Measurements from ENCODE around the gene SUSD4.

The SUSD4 gene

DNA sequence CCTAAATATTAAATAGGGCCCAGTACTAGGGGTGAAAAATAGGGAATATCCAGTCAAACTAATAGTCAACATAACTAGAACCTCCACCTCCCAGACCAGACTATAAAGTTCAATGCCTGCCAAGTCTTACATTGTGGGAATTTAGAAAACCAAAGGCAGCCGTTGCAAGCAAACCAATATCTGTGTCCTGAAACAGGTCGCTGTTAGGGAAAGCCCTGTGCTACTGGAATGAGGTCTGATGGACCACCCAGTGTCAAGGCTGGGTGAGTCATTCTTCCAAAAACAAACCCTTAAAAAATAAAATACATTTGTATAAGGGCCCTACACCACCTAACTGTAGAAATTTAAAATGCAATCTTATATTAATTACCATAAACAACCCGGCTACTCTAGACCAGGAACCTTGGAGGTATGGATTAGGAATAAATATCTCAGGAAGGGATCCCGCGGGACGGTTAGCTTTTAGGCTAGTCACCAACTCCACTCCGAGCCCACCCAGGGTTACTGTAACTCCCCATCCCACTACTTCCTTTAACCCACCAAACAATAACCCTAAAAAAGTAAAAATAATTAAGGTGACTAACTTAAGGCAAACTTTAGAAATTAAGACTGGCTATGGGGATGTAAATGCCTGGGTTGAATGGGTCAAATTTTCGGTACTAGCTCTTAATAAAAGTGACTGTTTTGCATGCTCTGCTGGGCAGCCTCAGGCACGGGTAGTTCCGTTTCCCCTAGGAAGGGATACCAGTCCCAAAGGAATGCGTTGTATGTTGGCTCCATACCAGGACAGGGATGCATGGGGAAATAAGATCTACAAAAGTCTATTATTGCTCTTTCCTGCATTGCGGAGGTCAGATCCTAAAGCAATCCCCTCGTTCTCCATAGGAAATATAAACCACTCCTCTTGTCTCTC, 155.6 kb downstream of the SUSD4 start:
- no peak for DNase-seq

DNA sequence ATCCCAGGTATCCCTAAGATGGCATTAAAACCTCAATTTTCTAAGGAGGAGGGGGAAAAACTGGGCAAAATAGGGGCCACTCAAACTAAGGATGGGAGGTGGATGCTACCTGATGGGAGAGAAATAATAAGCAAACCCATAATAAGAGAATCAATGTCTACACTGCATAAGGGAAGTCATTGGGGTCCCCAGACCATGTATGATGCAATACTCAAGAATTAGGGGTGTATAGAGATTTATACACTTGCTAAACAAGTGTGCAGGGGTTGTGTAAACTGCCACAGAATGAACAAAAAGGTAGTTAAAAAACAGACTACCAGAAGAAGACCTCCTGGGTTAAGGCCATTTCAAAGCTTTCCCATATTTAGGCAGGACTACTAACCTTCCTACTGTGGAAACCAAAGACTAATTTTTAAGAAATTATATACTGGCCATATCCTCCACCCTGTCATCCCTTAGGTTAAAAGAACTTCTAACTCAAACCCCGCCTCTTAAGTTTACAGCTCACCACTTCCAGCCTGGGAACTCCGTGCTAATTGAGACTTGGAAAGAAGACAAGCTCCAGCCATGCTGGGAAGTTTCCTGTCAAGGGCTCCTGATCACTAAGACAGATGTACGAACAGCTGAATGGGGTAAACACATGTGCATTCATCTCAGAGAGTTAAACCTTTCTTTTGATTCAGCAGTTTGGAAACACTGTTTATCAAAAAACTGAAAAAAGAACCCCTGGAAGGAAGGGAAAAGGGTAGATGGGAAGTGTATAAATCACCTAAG, 156.5 kb downstream of the SUSD4 start:
- DNase-seq, result no peak

DNA sequence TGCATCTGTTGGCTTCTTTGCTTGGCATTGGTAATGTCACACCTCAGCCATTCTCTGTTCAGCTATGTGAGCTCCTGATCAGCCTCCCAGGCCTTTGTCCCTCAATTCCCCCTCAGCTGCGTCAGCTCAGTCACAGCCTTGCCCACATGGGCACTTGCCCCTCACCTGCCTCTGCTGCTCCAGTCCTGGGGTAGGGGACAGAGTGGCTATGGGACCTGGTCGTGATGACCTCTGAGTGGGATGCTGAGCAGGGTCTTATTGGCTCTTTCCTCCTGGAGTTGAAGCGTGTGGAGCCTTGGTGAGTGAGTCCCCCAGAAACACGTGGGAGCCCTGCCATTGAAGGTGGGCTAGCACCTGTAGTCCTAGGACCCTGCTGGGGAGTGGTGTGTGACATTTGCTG, 159.6 kb downstream of the SUSD4 start:
- DNase-seq, result peak; percentile 37

DNA sequence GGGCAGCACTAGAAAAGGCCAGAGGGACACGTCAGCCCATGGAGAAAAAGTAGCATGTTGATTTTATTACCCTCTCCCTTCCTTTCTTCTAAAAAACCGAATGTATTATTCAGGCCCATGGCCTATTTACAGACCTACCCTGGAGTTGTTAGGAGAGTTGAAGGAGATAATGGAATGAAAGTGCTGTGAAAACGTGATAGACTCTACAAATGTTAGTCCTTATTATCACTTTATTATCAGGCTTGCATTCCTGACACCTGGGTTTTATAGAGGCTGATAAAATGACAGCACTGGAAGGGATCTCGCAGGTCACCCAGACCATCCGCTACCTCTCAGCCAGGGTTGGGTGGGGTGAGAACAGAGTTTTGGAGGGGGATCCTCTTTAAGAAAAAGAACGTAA, 160.3 kb downstream of the SUSD4 start:
- no peak for DNase-seq

DNA sequence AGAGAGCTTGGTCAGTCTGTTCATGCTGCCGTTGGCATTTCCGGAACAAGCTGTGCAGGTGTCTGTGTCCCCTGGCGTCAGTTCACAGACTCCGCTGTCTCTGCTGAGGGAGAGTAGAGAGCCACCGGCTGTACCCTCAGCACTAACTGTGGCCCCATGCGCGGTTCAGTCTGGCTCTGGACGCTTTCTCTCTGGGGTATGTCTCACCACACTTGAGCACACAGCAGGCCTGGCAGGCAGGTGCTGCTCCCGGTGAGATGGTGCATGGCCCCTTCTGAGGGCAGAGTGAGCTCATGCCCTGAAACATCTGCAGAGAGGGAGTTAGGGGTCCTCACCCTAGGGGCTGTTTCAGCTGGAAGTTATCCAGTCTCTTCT, 161.0 kb downstream of the SUSD4 start:
- DNase-seq, result no peak

DNA sequence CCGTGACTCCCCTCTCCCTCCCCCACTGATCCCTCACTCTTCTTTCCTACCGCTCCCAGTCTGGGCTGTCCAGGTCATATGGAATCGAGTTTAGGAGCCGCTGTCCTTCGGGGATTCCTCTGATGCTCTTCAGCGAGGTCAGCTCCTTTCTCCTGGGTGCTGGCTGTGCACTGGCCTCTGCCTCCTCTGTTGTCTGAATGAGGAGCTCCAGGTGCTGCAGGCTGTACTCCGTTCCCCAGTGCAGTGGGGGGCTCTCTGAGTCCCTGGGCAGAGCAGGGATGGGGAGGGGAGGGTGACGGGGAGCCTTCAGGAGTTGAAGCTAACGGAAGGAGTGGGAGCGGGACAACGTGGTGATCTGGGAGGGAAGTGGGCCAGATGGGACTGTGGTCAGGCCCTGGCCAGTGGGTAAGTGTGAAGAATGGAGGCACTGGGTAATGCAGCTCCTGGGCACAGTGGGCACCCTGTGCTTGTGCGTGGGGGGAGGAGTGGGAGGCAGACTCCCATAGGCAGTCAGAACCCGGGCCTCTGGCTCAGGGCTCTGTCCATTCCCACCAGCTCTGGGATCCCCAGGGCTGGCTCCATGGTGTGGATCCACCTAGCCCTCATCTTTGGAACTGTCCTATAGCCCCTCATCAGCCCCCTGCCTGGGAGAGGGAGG, 161.5 kb downstream of the SUSD4 start:
- peak; percentile 43 for DNase-seq

DNA sequence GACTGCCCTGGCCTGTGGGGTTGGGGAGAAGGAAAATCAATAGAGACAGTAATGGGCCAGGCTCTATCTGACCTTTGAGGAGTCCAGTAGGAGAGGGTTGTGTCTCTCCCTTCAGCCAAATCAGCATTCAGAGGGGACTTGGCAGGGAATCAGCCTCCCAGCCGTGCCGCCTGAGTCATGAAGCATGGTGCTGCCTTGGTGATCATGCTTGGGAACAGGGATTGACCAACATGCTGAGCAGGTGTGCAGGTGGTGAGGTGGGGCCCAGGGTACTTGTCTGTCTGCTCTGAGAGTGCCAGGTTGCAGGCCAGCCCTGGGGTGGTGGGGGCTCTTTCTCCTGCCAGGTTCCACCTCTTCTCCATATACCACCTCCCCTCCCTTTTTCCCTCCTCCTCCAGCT, 162.0 kb downstream of the SUSD4 start:
- peak; percentile 44 for DNase-seq

DNA sequence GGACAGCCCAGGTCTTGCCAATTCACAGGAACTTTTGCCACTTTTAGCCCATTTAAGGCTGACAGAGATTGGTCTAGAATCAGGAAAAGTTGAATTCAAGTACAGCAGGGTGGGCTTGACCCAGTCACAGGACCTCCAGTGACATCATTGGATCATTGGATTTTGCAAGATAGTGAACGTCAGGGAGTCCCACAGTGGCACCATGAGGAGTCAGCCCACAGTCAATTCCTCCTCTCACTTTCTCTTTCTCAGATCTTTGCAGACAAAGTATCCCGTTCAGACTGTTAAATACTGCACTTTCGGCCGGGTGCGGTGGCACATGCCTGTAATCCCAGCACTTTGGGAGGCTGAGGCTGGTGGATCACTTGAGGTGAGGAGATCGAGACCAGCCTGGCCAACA, 163.1 kb downstream of the SUSD4 start:
- DNase-seq, result no peak

DNA sequence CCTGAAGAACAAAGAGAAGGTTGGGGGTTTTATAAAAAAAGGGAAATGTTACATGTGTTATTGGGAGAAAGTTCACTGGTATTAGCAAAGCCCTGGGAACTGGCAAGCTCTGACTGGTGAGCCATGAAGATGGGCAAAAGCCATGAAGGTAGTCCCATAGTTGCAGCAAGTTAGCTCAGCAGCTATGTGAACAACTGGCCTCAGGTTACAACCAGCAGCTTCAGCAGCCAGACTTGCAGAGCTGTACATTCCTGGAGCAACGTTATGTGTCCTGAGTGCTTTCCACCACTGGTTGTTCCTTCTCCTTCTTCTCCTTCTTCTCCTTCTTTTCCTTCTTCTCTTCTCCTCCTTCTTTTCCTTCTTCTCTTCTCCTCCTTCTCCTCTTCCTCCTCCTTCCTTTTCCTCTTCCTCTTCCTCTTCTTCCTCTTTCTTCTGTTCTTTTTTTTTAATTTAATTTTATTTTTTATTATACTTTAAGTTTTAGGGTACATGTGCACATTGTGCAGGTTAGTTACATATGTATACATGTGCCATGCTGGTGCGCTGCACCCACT, 164.8 kb downstream of the SUSD4 start:
- peak; percentile 51 for DNase-seq

DNA sequence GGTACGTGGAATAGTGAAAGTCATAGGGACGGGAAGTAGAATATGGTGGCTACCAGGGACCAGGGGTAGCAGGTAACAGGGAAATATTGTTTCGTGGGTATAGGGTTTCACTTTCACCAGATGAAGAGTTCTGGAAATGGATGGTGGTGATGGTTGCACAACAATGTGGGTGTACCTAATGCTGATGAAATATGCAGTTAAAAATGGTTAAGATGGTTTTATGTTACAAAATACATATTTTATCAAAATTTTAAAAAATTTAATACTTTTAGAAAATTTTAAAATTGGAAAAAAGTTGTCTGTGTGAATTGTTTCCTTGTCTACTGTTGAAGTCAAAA, 165.4 kb downstream of the SUSD4 start:
- DNase-seq, result no peak

DNA sequence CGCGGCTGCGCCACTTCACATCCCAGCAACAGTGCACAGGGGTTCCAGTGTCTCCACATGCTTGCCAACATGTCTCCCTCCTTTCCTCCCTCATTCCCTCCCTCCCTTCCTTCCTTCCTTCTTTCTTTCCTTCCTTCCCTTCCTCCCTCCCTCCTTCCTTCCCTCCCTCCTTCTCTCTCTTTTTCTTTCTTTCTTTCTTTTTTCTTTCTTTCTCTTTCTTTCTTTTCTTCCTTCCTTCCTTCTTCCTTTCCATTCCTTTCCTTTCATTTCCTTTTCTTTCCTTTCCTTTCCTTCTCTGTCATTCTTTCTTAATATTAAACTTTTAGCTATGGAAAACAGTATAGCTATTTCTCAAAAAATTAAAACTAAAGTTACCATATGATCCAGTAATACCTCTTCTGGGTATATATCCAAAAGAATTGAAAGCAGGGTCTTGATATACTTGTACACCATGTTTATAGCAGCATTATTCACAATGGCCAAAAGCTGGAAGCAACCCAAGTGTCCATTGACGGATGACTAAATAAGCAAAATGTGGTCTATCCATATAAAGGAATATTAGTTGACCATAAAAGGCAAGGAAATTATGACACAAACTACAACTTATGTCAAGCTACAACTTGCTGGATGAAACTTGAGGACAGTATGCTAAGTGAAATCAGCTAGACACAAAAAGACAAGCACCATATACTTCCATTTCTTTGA, 165.9 kb downstream of the SUSD4 start:
- no peak for DNase-seq

DNA sequence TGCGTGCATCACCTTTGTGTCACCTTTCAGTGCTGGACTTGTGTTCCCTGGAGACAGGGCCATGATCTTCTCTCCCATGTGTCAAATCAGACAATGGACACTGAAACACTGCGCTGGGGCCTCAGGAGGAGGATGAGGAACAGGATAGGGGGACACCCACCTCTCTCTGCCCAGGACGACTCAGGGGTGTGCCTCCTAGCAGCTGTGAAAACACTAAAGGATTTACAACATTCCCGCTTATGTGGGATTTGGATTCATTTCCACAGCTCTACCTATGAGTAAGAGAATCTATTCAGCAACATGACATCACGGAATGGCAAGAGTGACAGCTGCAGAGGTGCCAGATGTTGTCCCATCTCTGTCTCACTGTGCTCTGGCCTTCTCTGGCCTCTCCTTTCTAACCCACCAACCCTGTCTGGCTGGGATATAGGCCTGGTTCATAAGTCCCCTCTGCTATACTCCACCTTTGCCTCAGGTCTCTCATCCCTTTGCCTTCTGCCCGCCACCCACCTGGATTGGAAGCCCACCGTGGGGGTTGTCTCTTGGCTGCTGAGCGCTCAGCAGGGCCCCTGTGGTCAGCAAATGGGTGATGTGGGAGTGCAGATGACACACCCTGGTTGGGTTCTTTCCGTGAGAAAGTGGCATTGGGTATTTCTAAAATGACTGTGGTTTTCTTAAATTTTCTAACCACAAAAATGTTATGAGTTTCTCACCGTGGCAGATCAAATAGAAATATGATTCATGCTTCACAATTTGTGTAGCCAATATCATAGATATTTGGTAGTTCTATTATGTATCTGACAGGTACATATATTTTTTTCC, 173.9 kb downstream of the SUSD4 start:
- peak; percentile 43 for DNase-seq

DNA sequence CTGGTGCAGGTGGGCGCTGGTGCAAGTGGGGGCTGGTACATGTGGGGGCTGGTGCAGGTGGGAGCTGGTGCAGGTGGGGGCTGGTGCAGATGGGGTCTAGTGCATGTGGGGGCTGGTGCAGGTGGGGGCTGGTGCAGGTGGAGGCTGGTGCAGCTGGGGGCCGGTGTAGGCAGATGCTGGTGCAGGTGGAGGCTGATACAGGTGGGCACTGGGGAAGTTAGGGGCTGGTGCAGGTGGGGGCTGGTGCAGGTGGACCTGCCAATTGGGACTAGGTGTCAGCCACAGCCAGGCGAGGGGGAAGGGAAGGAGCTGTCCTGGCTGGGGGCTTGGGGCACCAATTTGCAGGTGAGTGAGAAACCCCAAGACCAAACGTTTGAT, 174.5 kb downstream of the SUSD4 start:
- DNase-seq, result no peak

DNA sequence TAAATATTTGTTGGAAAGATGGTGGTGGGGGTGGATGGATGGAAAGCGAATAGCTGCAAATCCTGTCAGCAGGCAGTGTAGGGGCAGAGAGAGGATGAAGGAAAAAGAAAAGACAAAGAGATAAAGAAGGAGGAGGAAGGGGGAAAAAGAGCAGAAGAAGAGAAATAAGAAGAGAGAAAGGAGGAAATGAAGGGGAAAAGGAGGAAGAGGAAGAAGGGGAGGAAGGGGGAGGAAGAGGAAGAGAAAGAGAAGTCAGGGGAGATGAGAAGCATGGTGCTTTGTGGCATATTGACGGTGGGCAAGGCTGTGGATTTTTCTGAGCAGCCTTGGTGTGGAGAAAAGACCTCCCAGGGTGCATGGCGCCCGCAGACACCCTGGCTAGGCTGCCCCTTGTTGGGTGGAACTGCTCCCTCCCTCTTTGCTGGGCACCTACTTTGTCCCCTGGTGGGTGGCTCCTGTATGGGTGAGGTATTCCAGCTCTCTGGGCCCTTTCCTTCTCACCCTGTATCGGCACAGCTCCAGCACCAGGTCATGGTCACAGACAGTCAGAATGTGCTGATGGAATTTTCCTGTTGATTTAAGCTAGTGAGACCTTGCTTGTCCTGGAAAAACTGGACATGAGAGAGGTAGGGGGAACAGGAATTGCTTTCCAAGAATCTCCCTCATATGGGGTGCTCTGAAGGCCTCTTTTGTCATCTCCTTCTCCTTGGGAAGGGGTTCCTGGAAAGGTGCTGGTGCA, 175.2 kb downstream of the SUSD4 start:
- no peak for DNase-seq

DNA sequence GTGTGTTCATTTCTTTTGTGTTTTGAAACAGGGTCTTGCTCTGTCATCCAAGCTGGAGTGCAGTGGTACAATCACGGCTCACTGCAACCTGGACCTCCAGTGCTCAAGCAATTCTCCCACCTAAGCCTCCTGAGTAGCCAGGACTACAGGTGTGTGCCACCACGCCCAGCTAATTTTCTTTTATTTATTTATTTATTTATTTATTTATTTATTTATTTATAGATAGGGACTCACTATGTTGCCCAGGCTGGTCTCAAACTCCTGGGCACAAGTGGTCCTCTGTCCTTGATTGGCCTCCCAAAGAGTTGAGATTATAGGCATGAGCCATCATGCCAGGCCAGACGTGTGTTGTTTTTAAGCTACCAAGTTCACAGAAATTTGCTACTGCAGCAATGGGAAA, 177.2 kb downstream of the SUSD4 start:
- no peak for DNase-seq

DNA sequence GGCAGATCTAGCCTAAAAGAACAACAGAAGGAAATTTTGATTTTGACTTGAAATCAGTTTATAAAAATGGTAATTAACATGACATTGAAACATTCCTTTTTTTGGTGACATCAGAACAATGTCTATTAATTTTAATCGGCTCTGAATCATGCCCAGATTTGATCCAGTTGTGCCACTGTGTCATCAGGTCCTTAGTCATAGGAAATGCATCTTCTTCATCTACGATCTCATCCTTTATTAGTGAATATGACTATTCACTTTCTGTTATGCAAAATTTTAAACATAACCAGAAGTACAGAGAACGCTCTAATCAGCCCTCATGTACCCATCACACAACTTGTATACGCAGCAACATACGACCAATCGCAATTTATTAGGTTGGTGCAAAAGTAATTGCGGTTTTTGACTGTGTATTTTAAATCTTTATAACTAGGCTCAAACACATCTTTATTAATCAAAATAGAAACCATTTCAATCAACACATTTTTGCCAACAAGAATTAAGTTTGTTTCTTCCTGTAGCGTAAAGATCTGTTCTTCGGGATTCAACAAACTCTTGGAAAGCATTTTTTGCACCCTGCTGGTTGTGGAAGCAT, 180.6 kb downstream of the SUSD4 start:
- DNase-seq, result no peak

DNA sequence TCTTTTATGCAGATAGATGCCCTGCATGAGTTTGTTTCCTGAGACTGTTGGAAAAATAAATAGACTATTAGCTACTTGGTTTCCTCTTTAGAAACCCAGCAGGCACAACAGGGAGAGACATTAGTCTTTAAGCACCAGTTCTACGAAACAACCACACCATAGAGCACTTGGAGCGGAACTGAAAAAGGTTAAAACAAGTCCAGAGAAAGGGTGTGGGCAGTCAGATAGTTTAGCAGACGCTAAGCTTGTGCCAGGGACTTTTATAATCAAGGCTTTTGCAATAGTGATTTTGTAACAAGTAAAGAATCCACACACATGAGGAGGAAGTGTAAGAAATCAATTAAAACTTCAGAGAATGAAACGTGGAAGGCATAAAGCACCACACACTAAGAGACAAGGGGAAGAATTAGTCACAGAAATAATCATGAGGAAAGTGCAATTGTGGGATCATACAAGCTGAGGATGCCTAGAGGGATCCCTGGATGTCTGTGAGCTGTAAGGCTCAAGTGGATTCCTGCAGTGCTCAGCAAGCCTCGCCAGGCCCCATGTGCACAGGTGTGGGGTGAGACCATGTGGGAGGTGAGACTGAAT, 183.2 kb downstream of the SUSD4 start:
- DNase-seq, result no peak

DNA sequence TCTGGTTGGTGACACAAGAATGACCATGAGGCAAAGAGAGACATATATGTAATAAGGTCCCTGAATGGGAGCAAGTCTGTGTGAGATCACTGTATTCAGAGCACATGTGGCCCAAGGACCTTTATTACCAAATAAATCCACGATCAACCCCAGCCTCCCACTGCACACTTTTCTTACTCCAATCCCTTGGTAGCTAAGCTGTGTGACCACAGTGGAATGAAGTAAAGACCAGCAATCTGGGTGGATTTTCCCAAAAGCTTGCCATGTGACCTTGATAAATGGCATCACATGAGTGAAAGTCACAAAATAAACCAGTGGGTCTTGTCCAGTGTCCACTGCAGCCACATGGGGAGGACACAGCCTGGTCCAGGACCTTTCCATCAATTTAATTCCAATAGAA, 184.2 kb downstream of the SUSD4 start:
- no peak for DNase-seq

DNA sequence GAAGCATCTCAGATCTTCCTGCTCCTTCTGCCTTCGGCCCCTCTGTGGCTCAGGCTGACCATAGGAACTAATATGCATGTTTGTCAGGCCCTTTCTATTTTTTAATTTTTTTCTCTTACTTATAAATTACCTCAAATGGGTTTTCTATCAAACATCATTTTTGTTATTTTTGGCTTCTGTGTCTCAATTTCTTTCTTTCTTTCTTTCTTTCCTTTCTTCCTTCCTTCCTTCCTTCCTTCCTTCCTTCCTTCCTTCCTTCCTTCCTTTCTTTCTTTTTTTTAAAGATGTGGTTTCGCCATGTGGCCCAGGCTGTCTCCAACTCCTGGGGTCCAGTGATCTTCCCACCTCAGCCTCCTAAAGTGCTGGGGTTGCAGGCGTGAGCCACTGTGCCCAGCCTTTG, 184.7 kb downstream of the SUSD4 start:
- DNase-seq, result no peak

DNA sequence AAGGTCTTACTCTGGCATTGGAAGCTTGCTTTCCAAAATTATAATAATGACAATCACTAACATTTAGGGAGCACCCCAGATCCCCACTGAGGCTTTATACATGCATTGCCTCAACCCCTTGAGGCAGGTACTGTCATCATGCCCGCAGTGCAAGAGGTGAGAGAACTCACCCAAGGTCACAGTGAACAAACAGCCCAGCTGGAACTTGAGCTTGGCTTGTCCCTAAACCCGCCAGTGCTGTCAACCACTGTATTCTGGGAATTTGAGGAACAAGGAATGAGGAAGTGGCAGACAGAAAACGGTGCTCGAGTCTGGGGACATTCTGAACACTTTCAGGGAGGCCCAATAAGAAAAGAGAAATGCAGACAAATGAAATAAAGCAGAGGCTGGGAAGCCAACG, 186.3 kb downstream of the SUSD4 start:
- DNase-seq, result no peak

DNA sequence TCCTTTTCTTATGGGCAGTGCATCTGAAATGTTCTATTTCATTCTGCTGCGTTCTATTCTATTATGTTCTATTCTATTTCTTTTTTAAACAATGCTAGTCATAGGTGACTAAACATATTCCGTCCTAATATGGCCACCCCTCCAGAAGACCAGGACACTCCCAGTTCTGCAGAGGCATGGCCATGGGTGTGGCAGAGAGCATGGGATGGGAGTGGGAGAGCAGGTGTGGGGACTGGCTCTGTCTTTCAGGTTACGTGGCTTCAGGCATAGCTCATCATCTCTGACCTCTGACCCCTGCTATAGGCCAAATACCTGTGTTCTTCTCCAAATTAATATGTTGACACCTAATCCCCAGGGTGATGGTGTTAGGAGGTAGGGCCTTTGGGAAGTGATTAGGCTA, 187.5 kb downstream of the SUSD4 start:
- DNase-seq, result no peak

Measured in islet precursor cell (in vitro differentiated cells).